GM06990 (cell line): ENCODE data around the gene MGAT5.

Experiments
- DNase-seq: peaks from one replicate; pipeline ENCODE4 v3.0.0-alpha.2; 2011; ENCODE audit not compliant: insufficient read length; ENCODE audit errors: extremely low read depth
- H3K27me3 ChIP-seq: replicated peaks from 2 replicates; pipeline ENCODE4 v1.6.0; 2011; ENCODE audit warnings: low read length; ENCODE audit not compliant: control insufficient read depth, insufficient read depth
- H3K36me3 ChIP-seq: 2 replicates; pipeline ENCODE4 v1.5.1; 2011; ENCODE audit warnings: low read length; ENCODE audit not compliant: control insufficient read depth, insufficient read depth
- H3K4me3 ChIP-seq: replicated peaks from 2 replicates; pipeline ENCODE4 v1.5.1; 2011; ENCODE audit warnings: low read depth, mild to moderate bottlenecking, control low read depth, low read length
- TF ChIP-seq, protein P1 (sequence below): IDR thresholded peaks from 2 replicates; pipeline ENCODE4 v1.5.1; 2011; ENCODE audit warnings: low read length, control low read depth, mild to moderate bottlenecking, inconsistent platforms; ENCODE audit not compliant: insufficient read depth, poor library complexity, severe bottlenecking

The MGAT5 gene

DNA sequence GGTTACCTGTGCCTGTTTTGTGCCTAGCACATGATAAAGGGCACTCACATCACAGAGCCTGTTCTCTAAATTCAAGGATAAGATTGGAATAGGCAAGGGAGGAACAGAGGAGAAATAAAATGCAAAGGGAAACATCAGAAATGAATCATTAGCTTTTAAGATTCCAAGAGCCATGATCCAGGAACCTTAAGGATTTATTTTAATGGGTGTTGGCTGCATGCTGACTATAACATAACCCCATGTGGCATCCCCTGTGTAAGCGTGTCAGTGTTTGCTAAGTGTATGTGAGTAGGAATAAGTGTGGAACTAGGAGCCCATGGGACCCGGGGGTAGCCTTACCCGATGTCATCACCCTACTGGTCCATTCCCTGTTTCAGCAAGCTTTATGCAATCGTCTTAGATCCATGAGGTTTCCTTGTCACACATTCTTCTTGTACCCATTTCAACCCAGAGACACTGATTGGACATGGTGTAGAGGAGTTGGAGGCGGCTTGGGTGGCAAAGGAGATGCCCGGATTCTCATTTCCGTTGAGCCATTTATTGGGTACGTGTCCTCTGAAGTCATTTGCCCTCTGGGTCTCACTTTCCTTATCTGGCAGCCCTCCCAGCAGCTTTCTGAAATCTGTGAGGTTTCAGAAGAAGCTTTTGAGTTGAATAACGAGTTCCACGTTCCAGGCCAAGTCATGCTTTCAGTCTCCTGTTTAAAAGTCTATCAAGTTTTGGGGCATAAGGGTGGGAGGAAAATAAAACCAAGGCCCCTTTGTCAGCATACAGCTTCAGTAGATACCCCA is 117.0 kb downstream of the MGAT5 start:
- TF ChIP-seq, protein P1, sequence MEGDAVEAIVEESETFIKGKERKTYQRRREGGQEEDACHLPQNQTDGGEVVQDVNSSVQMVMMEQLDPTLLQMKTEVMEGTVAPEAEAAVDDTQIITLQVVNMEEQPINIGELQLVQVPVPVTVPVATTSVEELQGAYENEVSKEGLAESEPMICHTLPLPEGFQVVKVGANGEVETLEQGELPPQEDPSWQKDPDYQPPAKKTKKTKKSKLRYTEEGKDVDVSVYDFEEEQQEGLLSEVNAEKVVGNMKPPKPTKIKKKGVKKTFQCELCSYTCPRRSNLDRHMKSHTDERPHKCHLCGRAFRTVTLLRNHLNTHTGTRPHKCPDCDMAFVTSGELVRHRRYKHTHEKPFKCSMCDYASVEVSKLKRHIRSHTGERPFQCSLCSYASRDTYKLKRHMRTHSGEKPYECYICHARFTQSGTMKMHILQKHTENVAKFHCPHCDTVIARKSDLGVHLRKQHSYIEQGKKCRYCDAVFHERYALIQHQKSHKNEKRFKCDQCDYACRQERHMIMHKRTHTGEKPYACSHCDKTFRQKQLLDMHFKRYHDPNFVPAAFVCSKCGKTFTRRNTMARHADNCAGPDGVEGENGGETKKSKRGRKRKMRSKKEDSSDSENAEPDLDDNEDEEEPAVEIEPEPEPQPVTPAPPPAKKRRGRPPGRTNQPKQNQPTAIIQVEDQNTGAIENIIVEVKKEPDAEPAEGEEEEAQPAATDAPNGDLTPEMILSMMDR: no peak
- H3K36me3 ChIP-seq: peaks cover 23% of the 10 kb centered on the region
- H3K27me3 ChIP-seq: no peaks in the 10 kb centered on the region
- no peak overlapping the region for H3K4me3 ChIP-seq
- no peak for DNase-seq

DNA sequence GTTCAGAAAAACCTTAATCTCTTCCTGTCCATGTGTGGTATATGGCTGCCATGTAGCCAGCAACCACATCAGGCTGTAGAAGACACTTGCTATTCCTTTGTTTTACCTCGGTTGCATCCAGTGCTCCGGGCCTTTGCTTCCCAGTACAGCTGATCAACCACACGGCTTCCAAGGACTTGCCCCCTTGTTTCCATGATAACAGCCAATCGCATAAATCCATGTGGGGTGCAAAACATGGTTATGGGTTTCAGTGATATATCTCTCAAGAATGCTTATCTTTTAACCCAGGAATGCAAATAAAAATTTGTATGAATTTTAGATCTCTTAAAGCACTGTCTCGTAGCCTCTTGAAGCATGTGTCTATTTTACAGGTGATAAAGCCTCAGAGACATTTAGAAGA is 118.3 kb downstream of the MGAT5 start:
- no peak overlapping the region for H3K4me3 ChIP-seq
- H3K27me3 ChIP-seq: no peaks in the 10 kb centered on the region
- DNase-seq: no peak
- H3K36me3 ChIP-seq: peaks cover 24% of the 10 kb centered on the region
- TF ChIP-seq, protein P1: no peak

DNA sequence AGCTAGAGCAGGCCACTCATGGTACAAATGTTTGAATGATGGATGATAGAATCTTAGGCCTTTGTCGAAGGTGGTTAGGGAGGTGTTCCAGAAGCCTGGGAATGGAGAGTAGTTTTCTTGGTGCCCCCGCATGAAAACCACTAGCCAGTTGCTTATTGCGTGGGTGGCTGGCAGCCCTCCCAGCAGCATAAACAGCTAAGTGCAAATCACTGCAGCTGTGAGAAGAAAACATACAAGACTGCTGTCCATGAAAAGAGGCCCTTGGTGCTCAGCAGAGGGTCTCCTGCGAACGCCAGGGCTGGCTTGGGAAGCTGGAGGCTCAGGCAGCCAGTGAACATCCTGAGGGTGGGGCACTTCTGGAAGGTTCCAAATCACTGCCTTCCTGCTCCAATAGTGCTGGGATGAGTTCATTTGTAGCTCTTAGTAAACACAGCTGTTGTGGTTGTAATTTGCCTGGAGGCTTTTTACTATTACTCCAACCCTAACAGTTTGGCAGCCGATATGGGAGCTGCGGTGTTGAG is 118.8 kb downstream of the MGAT5 start:
- H3K36me3 ChIP-seq: peaks cover 24% of the 10 kb centered on the region
- H3K27me3 ChIP-seq: no peaks in the 10 kb centered on the region
- TF ChIP-seq, protein P1: no peak
- DNase-seq: no peak
- no peak overlapping the region for H3K4me3 ChIP-seq

DNA sequence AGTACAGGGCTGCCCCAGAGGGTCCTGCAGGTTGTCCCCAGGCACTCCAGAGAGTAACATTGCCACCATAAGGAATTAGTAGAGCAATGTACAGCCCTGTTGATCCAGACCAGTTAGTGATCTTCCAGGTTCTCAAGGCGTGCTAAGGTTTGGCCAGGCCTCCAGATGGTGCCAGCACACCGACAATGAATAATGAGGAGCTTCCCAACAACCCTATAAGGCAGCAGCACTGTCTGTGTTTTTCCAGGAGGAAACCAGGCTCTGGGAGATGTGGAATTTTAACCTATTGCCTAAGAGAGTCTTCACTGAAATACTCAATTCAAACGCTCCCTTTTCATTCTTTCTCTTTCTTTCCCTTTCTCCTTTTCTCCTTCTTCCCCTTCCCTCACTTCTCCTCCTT is 122.1 kb downstream of the MGAT5 start:
- no peak overlapping the region for H3K4me3 ChIP-seq
- DNase-seq: no peak
- TF ChIP-seq, protein P1: no peak

DNA sequence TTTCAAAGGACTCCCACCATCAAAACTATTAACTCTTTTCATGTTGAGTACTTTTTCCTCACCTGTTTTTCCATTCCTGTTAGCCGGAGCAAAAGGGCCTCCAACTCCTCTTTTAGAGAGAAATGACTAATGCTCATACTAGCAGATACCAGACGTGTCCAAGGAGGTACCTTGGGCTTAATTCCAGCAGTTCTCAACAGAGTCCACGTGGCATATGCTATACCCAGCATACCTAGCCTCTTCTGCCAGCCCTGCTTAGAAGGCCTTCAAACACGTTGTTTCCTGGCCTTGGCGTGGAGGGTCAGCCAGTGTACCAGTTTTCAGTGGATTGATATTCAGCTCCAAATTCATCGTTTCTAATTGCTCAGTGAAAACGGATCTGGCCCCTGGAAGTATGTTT is 123.9 kb downstream of the MGAT5 start:
- TF ChIP-seq, protein P1: no peak
- DNase-seq: no peak
- peaks cover 17% of the 10 kb centered on the region for H3K36me3 ChIP-seq

More for the DNA sequence above, 122.1 kb downstream of the MGAT5 start:
- H3K27me3 ChIP-seq: no peaks in the 10 kb centered on the region
- H3K36me3 ChIP-seq: peaks cover 19% of the 10 kb centered on the region

More for the DNA sequence above, 123.9 kb downstream of the MGAT5 start:
- H3K27me3 ChIP-seq: no peaks in the 10 kb centered on the region
- H3K4me3 ChIP-seq: no peak overlapping the region
